GM12878 (cell line): Measurements from ENCODE around the gene VRK3. TPM values are rescaled to one million over a fixed set of nuclear protein-coding genes. Genes with fewer than 3 reads are reported as not detected.

Source experiments
- ATAC-seq: fragments of 200-7000 bp; cut with Tn5 transposase; 3 replicates; pipeline ENCODE4 v1.9.1; 2020; ENCODE audit warnings: mild to moderate bottlenecking, moderate library complexity
- BruUV-seq: library from RNA; stranded (reverse); fragments of 400-500 nt; replicated peaks from 2 replicates; lab custom pipeline; 2021; lab: Mats Ljungman, UMichigan
- CTCF ChIA-PET: fragments of 300-600 bp; sonication (Branson Sonifier 250); formaldehyde crosslinking; extraction: SDS; loops from one replicate; lab custom pipeline; 2021; ENCODE audit warnings: inconsistent platforms; lab: Yijun Ruan, JAX
- POLR2A ChIA-PET: fragments of 350-600 bp; formaldehyde crosslinking; extraction: SDS; loops from one replicate; lab custom pipeline; 2021; ENCODE audit warnings: inconsistent platforms; lab: Charles Lee
- RAD21 ChIA-PET: fragments of 300-600 bp; sonication (Branson Sonifier 250); formaldehyde crosslinking; loops from one replicate; lab custom pipeline; 2023; ENCODE audit warnings: antibody characterized with exemption; ENCODE audit not compliant: unreplicated experiment; lab: Charles Lee
- SMC1A ChIA-PET: fragments of 300-600 bp; sonication (Branson Sonifier 250); formaldehyde crosslinking; loops from one replicate; lab custom pipeline; 2023; ENCODE audit not compliant: unreplicated experiment, uncharacterized antibody; lab: Charles Lee
- DNase-seq: peaks from one replicate; pipeline ENCODE4 v3.0.0-alpha.2; 2011; ENCODE audit warnings: low read depth, low spot score
- FAIRE-seq: peaks from 3 replicates; lab custom pipeline; 2011; peaks lifted over from hg19 to GRCh38; lab: Jason Lieb, UNC
- H2AFZ ChIP-seq: 2 replicates; pipeline ENCODE4 v1.6.0; 2011; ENCODE audit warnings: low read depth, low read length, control low read depth; ENCODE audit not compliant: control insufficient read depth
- H3K27ac ChIP-seq: 2 replicates; pipeline ENCODE4 v1.5.1; 2011; ENCODE audit warnings: control low read depth; ENCODE audit not compliant: control insufficient read depth, insufficient read depth
- H3K27me3 ChIP-seq, 2 experiments: replicated peaks in 1 of 2; 2 replicates each; pipeline versions ENCODE4 v1.6.0 to v1.6.1; 2011; ENCODE audit warnings: low read length in 1 of 2; ENCODE audit not compliant: control insufficient read depth in 2 of 2, insufficient read depth in 2 of 2
- H3K36me3 ChIP-seq, 2 experiments: 2 replicates each; pipeline ENCODE4 v1.5.1; 2011; ENCODE audit warnings: low read length in 1 of 2; ENCODE audit not compliant: control insufficient read depth in 2 of 2, insufficient read depth in 2 of 2
- H3K4me1 ChIP-seq: 2 replicates; pipeline ENCODE4 v1.6.1; 2011; ENCODE audit warnings: mild to moderate bottlenecking, low read length, moderate library complexity, mixed read lengths; ENCODE audit not compliant: control insufficient read depth, insufficient read depth
- H3K4me2 ChIP-seq: 2 replicates; pipeline ENCODE4 v1.6.0; 2011; ENCODE audit warnings: control low read depth; ENCODE audit not compliant: control insufficient read depth, insufficient read depth
- H3K4me3 ChIP-seq: fragments of 200-600 bp; sonication (generic); 2 replicates; pipeline ENCODE4 v1.5.1; 2016
- H3K79me2 ChIP-seq: 2 replicates; pipeline ENCODE4 v1.6.0; 2011; ENCODE audit warnings: low read length; ENCODE audit not compliant: control insufficient read depth, insufficient read depth
- H3K9ac ChIP-seq: 2 replicates; pipeline ENCODE4 v1.8.0; 2011; ENCODE audit warnings: low read length, control low read depth, mixed read lengths; ENCODE audit not compliant: control insufficient read depth, insufficient read depth
- H3K9me3 ChIP-seq: replicated peaks from 3 replicates; pipeline ENCODE4 v1.5.1; 2011; ENCODE audit warnings: mild to moderate bottlenecking, low read length; ENCODE audit not compliant: control insufficient read depth, insufficient read depth
- H4K20me1 ChIP-seq: 2 replicates; pipeline ENCODE4 v1.6.0; 2011; ENCODE audit not compliant: control insufficient read depth, insufficient read depth
- CBX3 ChIP-seq: fragments of 200-600 bp; sonication (generic); IDR thresholded peaks from 2 replicates; pipeline ENCODE4 v1.6.1; 2016; ENCODE audit warnings: low read depth, borderline replicate concordance
- CEBPB ChIP-seq, 2 experiments: fragments of 150-350 bp in 1 of 2; IDR thresholded peaks; 2 replicates each; pipeline ENCODE4 v1.6.1; 2012 to 2014; ENCODE audit warnings: low read depth in 2 of 2, low read length in 2 of 2, borderline replicate concordance in 1 of 2, inconsistent platforms in 1 of 2
- E2F8 ChIP-seq: fragments of 450-650 bp; IDR thresholded peaks from 2 replicates; pipeline ENCODE4 v1.6.1; 2018; ENCODE audit warnings: mild to moderate bottlenecking, low read depth, moderate library complexity; ENCODE audit not compliant: partially characterized antibody
- ETV6 ChIP-seq, 2 experiments: fragments of 450-650 bp in 1 of 2; IDR thresholded peaks in 1 of 2; conservative IDR thresholded peaks in 1 of 2; 2 replicates each; pipeline ENCODE4 v1.6.1; 2014; ENCODE audit warnings: antibody characterized with exemption in 1 of 2, borderline replicate concordance in 1 of 2, low read depth in 1 of 2, mild to moderate bottlenecking in 1 of 2, moderate library complexity in 1 of 2
- HDAC2 ChIP-seq: fragments of 200-600 bp; sonication (generic); IDR thresholded peaks from 2 replicates; pipeline ENCODE4 v1.6.1; 2017
- HDAC6 ChIP-seq: fragments of 200-600 bp; sonication (generic); IDR thresholded peaks from one replicate; pipeline ENCODE4 v1.8.0; 2017; ENCODE audit warnings: antibody characterized with exemption; ENCODE audit not compliant: unreplicated experiment
- KLF5 ChIP-seq: fragments of 450-650 bp; IDR thresholded peaks from 2 replicates; pipeline ENCODE4 v1.6.1; 2014; ENCODE audit warnings: mild to moderate bottlenecking; ENCODE audit not compliant: partially characterized antibody
- MEF2B ChIP-seq: fragments of 450-650 bp; IDR thresholded peaks from 2 replicates; pipeline ENCODE4 v1.6.1; 2018; ENCODE audit warnings: mild to moderate bottlenecking, moderate library complexity; ENCODE audit not compliant: partially characterized antibody, poor library complexity, severe bottlenecking
- NFIC ChIP-seq: IDR thresholded peaks from 2 replicates; pipeline ENCODE4 v1.6.1; 2012; ENCODE audit warnings: low read depth, mild to moderate bottlenecking, inconsistent platforms, low read length, moderate library complexity
- NR2F1 ChIP-seq: fragments of 450-650 bp; conservative IDR thresholded peaks from 2 replicates; pipeline ENCODE4 v1.6.1; 2017; ENCODE audit warnings: mild to moderate bottlenecking
- PAX5 ChIP-seq: IDR thresholded peaks from 2 replicates; pipeline ENCODE4 v1.6.1; 2011; ENCODE audit warnings: low read depth, low read length, borderline replicate concordance
- POLR2A ChIP-seq: IDR thresholded peaks from 2 replicates; pipeline ENCODE4 v1.6.1; 2011; ENCODE audit warnings: low read depth, mild to moderate bottlenecking, low read length
- SPI1 ChIP-seq: IDR thresholded peaks from 2 replicates; pipeline ENCODE4 v1.6.1; 2011; ENCODE audit warnings: low read depth, mild to moderate bottlenecking, low read length, moderate library complexity, borderline replicate concordance; ENCODE audit not compliant: insufficient read depth
- ZBTB33 ChIP-seq: fragments of 450-650 bp; IDR thresholded peaks from 2 replicates; pipeline ENCODE4 v1.6.1; 2017; ENCODE audit warnings: mild to moderate bottlenecking
- ZNF207 ChIP-seq: fragments of 450-650 bp; IDR thresholded peaks from 2 replicates; pipeline ENCODE4 v1.6.1; 2014; ENCODE audit warnings: antibody characterized with exemption, mild to moderate bottlenecking, borderline replicate concordance
- ZNF24 ChIP-seq: fragments of 450-650 bp; IDR thresholded peaks from 2 replicates; pipeline ENCODE4 v1.6.1; 2017; ENCODE audit warnings: antibody characterized with exemption, mild to moderate bottlenecking
- ZNF592 ChIP-seq: fragments of 450-650 bp; IDR thresholded peaks from 2 replicates; pipeline ENCODE4 v1.6.1; 2017; ENCODE audit warnings: mild to moderate bottlenecking, moderate library complexity
- WGBS: methylation state at CpG from one replicate; pipeline ENCODE4 v1.1.6; 2016; ENCODE audit warnings: low lambda C conversion rate; ENCODE audit not compliant: insufficient replicate concordance, insufficient coverage; ENCODE audit errors: missing lambda C conversion rate; 5-methylcytosine and 5-hydroxymethylcytosine counted together
- in situ Hi-C: fragments of 300-500 bp; cut with MboI; formaldehyde crosslinking; loops from 9 replicates; pipeline ENCODE4 v1.14.3; 2018; ENCODE audit warnings: mixed read lengths
- intact Hi-C: fragments of 100-400 bp; cut with micrococcal nuclease; formaldehyde crosslinking; loops from one replicate; pipeline ENCODE4 v1.14.2; 2022; ENCODE audit not compliant: unreplicated experiment
- polyA plus RNA-seq, 11 experiments: library from polyadenylated mRNA; depleted of rRNA in 4 of 11; unstranded in 6 of 11; stranded (reverse) in 5 of 11; fragments of >200 nt; fragmentation: Nextera tagmentation in 4 of 11; fragmentation: Illumina TruSeq in 1 of 11; extraction: Ambion mirVana in 4 of 11; extraction: Trizol in 1 of 11; gene quantifications; 1 replicate in 1 of 11; 2 replicates in 10 of 11; pipeline versions ENCODE4 v1.2.1 to v1.2.3, GENCODE V29; 2011 to 2016; ENCODE audit warnings: inconsistent platforms in 2 of 11, missing spikeins in 2 of 11, low read depth in 1 of 11
- total RNA-seq, 4 experiments: library from RNA; depleted of rRNA in 3 of 4; stranded (reverse); fragments of >200 nt in 3 of 4; fragmentation: Illumina TruSeq in 1 of 4; extraction: Trizol in 1 of 4; gene quantifications; 2 replicates each; pipeline versions ENCODE4 v1.2.1 to v1.2.3, GENCODE V29; 2013 to 2021

Gene VRK3
- total and polyA plus RNA-seq, 10 of the 15 experiments (the other 5 are each of a cell fraction or from before 2014, with no cell fraction given) = 17.3 to 61.9 (median 35.5) TPM

- ChIA-PET POLR2A (no interaction called here), CTCF (no interaction called here), RAD21 (no interaction called here), SMC1A (interaction anchor here (1.1 kb wide), 1 partner anchor 10 kb away, joined by 3 read pairs; no protein-coding TSS in a partner anchor)
- intact Hi-C loops (no loop called here), in situ Hi-C loops (no loop called here)
- ATAC-seq (no peak), FAIRE-seq (no peak), DNase-seq (no peak)
- H3K27ac ChIP-seq = no peak overlapping the region
- no peaks in the 10 kb centered on the region; a peak in 1 of 4 replicates for H3K27me3 ChIP-seq
- no peak overlapping the region for H3K9ac ChIP-seq
- 74% methylated on average over 13 of the region's 13 CpGs for WGBS
- H3K79me2 ChIP-seq = no peaks in the 10 kb centered on the region
- no peak overlapping the region for H2AFZ ChIP-seq
- no peak overlapping the region for H3K4me2 ChIP-seq
- H3K4me3 ChIP-seq = no peak overlapping the region
- peaks cover 17% of the 10 kb centered on the region for H3K4me1 ChIP-seq
- H3K36me3 ChIP-seq = no peaks in the 10 kb centered on the region
- H3K9me3 ChIP-seq = no peaks in the 10 kb centered on the region
- H4K20me1 ChIP-seq = no peaks in the 10 kb centered on the region
- no peak for TF ChIP-seq HDAC6
- TF ChIP-seq POLR2A = no peak
- TF ChIP-seq NR2F1 = no peak
- no peak for TF ChIP-seq PAX5
- no peak for TF ChIP-seq HDAC2
- no peak for TF ChIP-seq NFIC
- TF ChIP-seq ETV6 (conservative IDR thresholded peaks at IDR 0.05 in 1 of 2, IDR thresholded peaks at IDR 0.05 in 1 of 2; ENCODE audit: borderline replicate concordance in 1 of 2, low read depth in 1 of 2) = no peak
- no peak for TF ChIP-seq KLF5
- TF ChIP-seq CEBPB (IDR thresholded peaks at IDR 0.05; ENCODE audit: borderline replicate concordance in 1 of 2, low read depth in 2 of 2, low read length in 2 of 2) = no peak
- TF ChIP-seq ZBTB33 = no peak
- TF ChIP-seq SPI1 = no peak
- TF ChIP-seq CBX3 = no peak
- TF ChIP-seq ZNF24 = no peak
- no peak for TF ChIP-seq MEF2B
- no peak for TF ChIP-seq E2F8
- no peak for TF ChIP-seq ZNF207
- no peak for TF ChIP-seq ZNF592
- TF ChIP-seq, all 136 proteins: peak for 0
- BruUV-seq = no TSS peak
Observed at GRCh38 chr19:49952906-49953305, 72.3 kb downstream of the VRK3 start.
